ENCODE measurements around the gene RSRC2.
"Not testable (repeated sequence)": the region's sequence is repeated elsewhere in the genome, so short reads cannot be mapped to it uniquely, and the experiment has no call there.

The RSRC2 gene

GRCh38 chr12:122516544-122517361 lies 10.0 kb downstream of the RSRC2 start:
- DNase-seq = no peak

GRCh38 chr12:122515275-122515674 lies 11.5 kb downstream of the RSRC2 start:
- no peak for DNase-seq

GRCh38 chr12:122513660-122514059 lies 13.1 kb downstream of the RSRC2 start:
- DNase-seq = no peak

GRCh38 chr12:122513028-122513427 lies 13.7 kb downstream of the RSRC2 start:
- not testable (repeated sequence) for DNase-seq

- DNase-seq = no peak
Measured at GRCh38 chr12:122508163-122508562, 18.6 kb downstream of the RSRC2 start.

GRCh38 chr12:122506393-122506938 lies 20.3 kb downstream of the RSRC2 start:
- DNase-seq = no peak

GRCh38 chr12:122505419-122506051 lies 21.2 kb downstream of the RSRC2 start:
- DNase-seq = no peak

- DNase-seq = no peak
Measured at GRCh38 chr12:122503783-122504590, 22.7 kb downstream of the RSRC2 start.

GRCh38 chr12:122503147-122503751 lies 23.5 kb downstream of the RSRC2 start:
- DNase-seq = no peak

- DNase-seq = no peak
Measured at GRCh38 chr12:122501489-122501989, 25.2 kb downstream of the RSRC2 start.

GRCh38 chr12:122500685-122501488 lies 25.8 kb downstream of the RSRC2 start, which contains the start of gene ZCCHC8:
Gene ZCCHC8 (minus strand): TSS chr12:122500932. CDS start chr12:122500840, 92 bp downstream.
- DNase-seq = peak; percentile 98

- peak; percentile 68 for DNase-seq
Measured at GRCh38 chr12:122499991-122500684, 26.6 kb downstream of the RSRC2 start.

GRCh38 chr12:122495258-122495657 lies 31.5 kb downstream of the RSRC2 start:
- no peak for DNase-seq

- DNase-seq = not testable (repeated sequence)
Measured at GRCh38 chr12:122493222-122493621, 33.5 kb downstream of the RSRC2 start.

GRCh38 chr12:122491991-122492390 lies 34.7 kb downstream of the RSRC2 start:
- DNase-seq = no peak

GRCh38 chr12:122489038-122489437 lies 37.7 kb downstream of the RSRC2 start:
- no peak for DNase-seq

GRCh38 chr12:122487807-122488206 lies 38.9 kb downstream of the RSRC2 start:
- DNase-seq = not testable (repeated sequence)

GRCh38 chr12:122486805-122487426 lies 39.8 kb downstream of the RSRC2 start:
- DNase-seq = no peak

GRCh38 chr12:122486360-122486759 lies 40.4 kb downstream of the RSRC2 start:
- peak; percentile 65 for DNase-seq

GRCh38 chr12:122484385-122484784 lies 42.4 kb downstream of the RSRC2 start:
- not testable (repeated sequence) for DNase-seq
